OCI-LY1 (cell line): Measurements from ENCODE around the gene SCYL2.

Experiments
- H2AFZ ChIP-seq: fragments of 200-600 bp; sonication (generic), shearing (Covaris generic); 2 replicates; pipeline ENCODE4 v1.6.0; 2014; ENCODE audit warnings: antibody characterized with exemption, mild to moderate bottlenecking, low read length
- H3F3A ChIP-seq: fragments of 200-600 bp; sonication (generic), shearing (Covaris generic); 2 replicates; pipeline ENCODE4 v1.6.0; 2014; ENCODE audit warnings: mild to moderate bottlenecking, antibody characterized with exemption, low read length, moderate library complexity; ENCODE audit not compliant: insufficient read depth
- H3K27ac ChIP-seq: fragments of 200-600 bp; sonication (generic); 2 replicates; pipeline ENCODE4 v1.5.1; 2014; ENCODE audit warnings: low read length, mixed run types, mild to moderate bottlenecking, low read depth; ENCODE audit not compliant: poor library complexity, severe bottlenecking
- H3K27me3 ChIP-seq: fragments of 200-600 bp; sonication (generic); 2 replicates; pipeline ENCODE4 v1.6.0; 2014; ENCODE audit warnings: antibody characterized with exemption, mild to moderate bottlenecking, low read length, moderate library complexity; ENCODE audit not compliant: insufficient read depth
- H3K36me3 ChIP-seq: fragments of 200-600 bp; sonication (generic); 2 replicates; pipeline ENCODE4 v1.6.1; 2014; ENCODE audit warnings: mild to moderate bottlenecking, antibody characterized with exemption, low read length, moderate library complexity, mixed read lengths; ENCODE audit not compliant: insufficient read depth
- H3K4me1 ChIP-seq: fragments of 200-600 bp; sonication (generic); 2 replicates; pipeline ENCODE4 v1.5.1; 2014; ENCODE audit warnings: mild to moderate bottlenecking, low read length, moderate library complexity; ENCODE audit not compliant: insufficient read depth, severe bottlenecking
- H3K4me2 ChIP-seq: fragments of 200-600 bp; sonication (generic), shearing (Covaris generic); 2 replicates; pipeline ENCODE4 v1.6.1; 2014; ENCODE audit warnings: low read length
- H3K4me3 ChIP-seq: fragments of 200-600 bp; sonication (generic); 2 replicates; pipeline ENCODE4 v1.5.1; 2014; ENCODE audit warnings: low read length, low read depth, mild to moderate bottlenecking, mixed read lengths; ENCODE audit not compliant: poor library complexity, severe bottlenecking
- H3K79me2 ChIP-seq: fragments of 200-600 bp; shearing (Covaris generic); 2 replicates; pipeline ENCODE4 v1.6.1; 2016; ENCODE audit warnings: mixed run types, low read length, mixed read lengths; ENCODE audit not compliant: insufficient read depth
- H3K9ac ChIP-seq: fragments of 200-600 bp; sonication (generic), shearing (Covaris generic); 2 replicates; pipeline ENCODE4 v1.6.1; 2014; ENCODE audit warnings: mild to moderate bottlenecking, low read length, mixed read lengths
- H3K9me2 ChIP-seq: fragments of 200-600 bp; sonication (generic), shearing (Covaris generic); 2 replicates; pipeline ENCODE4 v1.6.1; 2014; ENCODE audit warnings: low read depth, mild to moderate bottlenecking, low read length, mixed read lengths
- H3K9me3 ChIP-seq: fragments of 200-600 bp; shearing (Covaris generic); 2 replicates; pipeline ENCODE4 v1.6.1; 2014; ENCODE audit warnings: low read length, mixed read lengths
- H4K20me1 ChIP-seq: fragments of 200-600 bp; sonication (generic), shearing (Covaris generic); 2 replicates; pipeline ENCODE4 v1.6.0; 2016; ENCODE audit warnings: mild to moderate bottlenecking, low read length; ENCODE audit not compliant: insufficient read depth
- EZH2 ChIP-seq: fragments of 200-600 bp; sonication (generic), shearing (Covaris generic); IDR thresholded peaks from 2 replicates; pipeline ENCODE4 v1.8.0; 2017; ENCODE audit warnings: borderline replicate concordance, mixed run types, mild to moderate bottlenecking, antibody characterized with exemption, low read length, moderate library complexity, mixed read lengths
- TF ChIP-seq, protein P1 (sequence below): fragments of 200-600 bp; sonication (generic), shearing (Covaris generic); IDR thresholded peaks from 2 replicates; pipeline ENCODE4 v1.5.1; 2017; ENCODE audit warnings: mild to moderate bottlenecking, antibody characterized with exemption, low read length, moderate library complexity, mixed read lengths

The SCYL2 gene

DNA sequence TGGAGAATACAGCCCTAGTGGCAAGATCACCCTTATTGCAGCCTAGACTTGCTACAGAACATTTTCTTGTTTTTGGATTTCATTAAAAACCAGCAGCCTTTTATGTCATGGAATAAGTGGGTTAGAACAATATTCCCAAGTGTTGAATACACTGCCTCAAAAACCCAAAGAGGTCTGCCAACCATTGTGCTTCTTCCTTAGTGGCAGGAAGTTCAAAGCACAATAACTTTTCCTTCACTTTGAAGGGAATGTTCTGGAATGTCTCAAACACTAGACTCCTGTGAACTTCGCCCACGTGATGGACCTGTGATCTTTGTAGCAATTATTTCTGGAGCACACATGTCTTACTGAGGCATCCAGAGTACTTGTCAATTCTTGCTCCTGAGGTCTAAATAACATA, 98.4 kb downstream of the SCYL2 start:
- no peaks in the 10 kb centered on the region for H3K36me3 ChIP-seq
- H4K20me1 ChIP-seq = no peaks in the 10 kb centered on the region
- no peak overlapping the region for H3K4me2 ChIP-seq
- H3K9ac ChIP-seq = no peak overlapping the region
- no peaks in the 10 kb centered on the region for H3K27me3 ChIP-seq
- H3K79me2 ChIP-seq = no peaks in the 10 kb centered on the region
- TF ChIP-seq EZH2 = no peak
- TF ChIP-seq, protein P1, sequence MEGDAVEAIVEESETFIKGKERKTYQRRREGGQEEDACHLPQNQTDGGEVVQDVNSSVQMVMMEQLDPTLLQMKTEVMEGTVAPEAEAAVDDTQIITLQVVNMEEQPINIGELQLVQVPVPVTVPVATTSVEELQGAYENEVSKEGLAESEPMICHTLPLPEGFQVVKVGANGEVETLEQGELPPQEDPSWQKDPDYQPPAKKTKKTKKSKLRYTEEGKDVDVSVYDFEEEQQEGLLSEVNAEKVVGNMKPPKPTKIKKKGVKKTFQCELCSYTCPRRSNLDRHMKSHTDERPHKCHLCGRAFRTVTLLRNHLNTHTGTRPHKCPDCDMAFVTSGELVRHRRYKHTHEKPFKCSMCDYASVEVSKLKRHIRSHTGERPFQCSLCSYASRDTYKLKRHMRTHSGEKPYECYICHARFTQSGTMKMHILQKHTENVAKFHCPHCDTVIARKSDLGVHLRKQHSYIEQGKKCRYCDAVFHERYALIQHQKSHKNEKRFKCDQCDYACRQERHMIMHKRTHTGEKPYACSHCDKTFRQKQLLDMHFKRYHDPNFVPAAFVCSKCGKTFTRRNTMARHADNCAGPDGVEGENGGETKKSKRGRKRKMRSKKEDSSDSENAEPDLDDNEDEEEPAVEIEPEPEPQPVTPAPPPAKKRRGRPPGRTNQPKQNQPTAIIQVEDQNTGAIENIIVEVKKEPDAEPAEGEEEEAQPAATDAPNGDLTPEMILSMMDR = no peak
- H3F3A ChIP-seq = no peaks in the 10 kb centered on the region
- no peaks in the 10 kb centered on the region for H3K9me2 ChIP-seq
- no peaks in the 10 kb centered on the region for H3K9me3 ChIP-seq
- H3K27ac ChIP-seq = no peak overlapping the region
- H3K4me1 ChIP-seq = no peaks in the 10 kb centered on the region
- H3K4me3 ChIP-seq = no peak overlapping the region
- H2AFZ ChIP-seq = no peak overlapping the region

DNA sequence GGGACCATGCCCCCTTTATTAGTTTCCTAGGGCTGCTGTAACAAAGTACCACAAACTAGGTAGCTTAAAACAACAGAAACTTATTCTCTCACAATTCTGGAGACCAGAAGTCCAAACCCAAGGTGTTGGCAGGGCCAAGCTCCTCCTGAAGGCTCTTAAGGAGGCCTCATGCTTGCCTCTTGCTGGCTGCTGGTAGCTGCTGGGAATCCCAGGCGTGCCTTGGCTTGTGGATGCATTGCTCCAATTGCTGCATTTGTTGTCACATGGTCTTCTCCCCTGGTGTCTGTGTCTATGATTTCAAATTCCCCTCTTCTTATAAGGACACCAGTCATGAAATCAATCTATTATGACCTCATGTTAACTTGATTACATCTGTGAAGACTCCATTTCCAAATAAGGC, 101.1 kb downstream of the SCYL2 start:
- no peaks in the 10 kb centered on the region for H3K4me1 ChIP-seq
- no peak overlapping the region for H2AFZ ChIP-seq
- H3F3A ChIP-seq = no peaks in the 10 kb centered on the region
- H3K4me2 ChIP-seq = no peak overlapping the region
- no peaks in the 10 kb centered on the region for H3K9me2 ChIP-seq
- no peaks in the 10 kb centered on the region for H3K27me3 ChIP-seq
- H3K4me3 ChIP-seq = no peak overlapping the region
- no peaks in the 10 kb centered on the region for H3K79me2 ChIP-seq
- no peak overlapping the region for H3K9ac ChIP-seq
- no peaks in the 10 kb centered on the region for H3K9me3 ChIP-seq
- H4K20me1 ChIP-seq = no peaks in the 10 kb centered on the region
- no peaks in the 10 kb centered on the region for H3K36me3 ChIP-seq
- no peak overlapping the region for H3K27ac ChIP-seq
- no peak for TF ChIP-seq EZH2
- TF ChIP-seq, protein P1 = no peak

DNA sequence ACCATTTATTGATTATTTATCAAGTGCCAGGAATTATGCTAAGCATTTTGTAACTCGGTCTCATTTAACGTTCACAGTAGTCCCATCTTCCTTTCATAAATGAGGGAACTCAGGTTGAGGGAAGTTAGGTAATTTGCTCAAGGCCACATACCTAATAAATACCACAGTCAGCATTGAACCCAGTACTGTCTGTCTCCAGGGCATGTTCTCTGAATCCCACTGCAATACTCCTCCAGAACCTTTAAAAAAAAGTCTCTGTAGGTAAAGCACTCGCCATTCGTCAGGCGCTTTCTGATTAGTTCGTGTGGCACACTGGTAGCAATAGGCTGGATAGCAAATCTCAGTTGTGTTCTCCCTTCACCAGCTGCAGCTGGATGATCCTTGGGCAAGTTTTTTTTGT, 104.2 kb downstream of the SCYL2 start:
- H3F3A ChIP-seq = no peaks in the 10 kb centered on the region
- TF ChIP-seq, protein P1 = no peak
- TF ChIP-seq EZH2 = no peak

More for the DNA sequence above, 104.2 kb downstream of the SCYL2 start:
- Histone ChIP-seq H3K27me3 (no peaks in the 10 kb centered on the region), H4K20me1 (no peaks in the 10 kb centered on the region), H3K27ac (no peak overlapping the region), H3K9ac (no peak overlapping the region), H3K4me2 (no peak overlapping the region), H3K79me2 (no peaks in the 10 kb centered on the region), H3K4me3 (no peak overlapping the region), H2AFZ (no peak overlapping the region), H3K9me2 (no peaks in the 10 kb centered on the region), H3K9me3 (no peaks in the 10 kb centered on the region), H3K4me1 (no peaks in the 10 kb centered on the region), H3K36me3 (no peaks in the 10 kb centered on the region)
